NCI-H510A treated with DMSO at 0.1 percent for 48 hours (cell line): ENCODE results near the gene MATR3.
"Not testable (repeated sequence)": the region's sequence is repeated elsewhere in the genome, so short reads cannot be mapped to it uniquely, and the experiment has no call there.

ENCODE experiments used
- DNase-seq: peaks from one replicate; lab custom pipeline; 2025; lab: John Stamatoyannopoulos, UW

Gene MATR3

GRCh38 chr5:139354186-139354585 lies 60.6 kb downstream of the MATR3 start:
- DNase-seq: no peak

DNA sequence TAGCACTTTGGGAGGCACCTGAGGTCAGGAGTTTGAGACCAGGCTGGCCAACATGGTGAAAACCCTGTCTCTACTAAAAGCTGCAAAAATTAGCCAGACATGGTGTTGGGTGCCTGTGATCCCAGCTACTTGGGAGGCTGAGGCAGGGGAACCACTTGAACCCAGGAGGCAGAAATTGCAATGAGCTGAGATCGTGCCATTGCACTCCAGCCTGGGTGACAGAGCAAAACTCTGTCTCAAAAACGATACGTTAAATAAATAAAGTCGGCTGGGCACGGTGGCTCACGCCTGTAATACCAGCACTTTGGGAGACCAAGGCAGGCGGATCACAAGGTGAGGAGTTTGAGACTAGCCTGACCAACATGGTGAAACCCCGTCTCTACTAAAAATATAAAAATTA lies 62.4 kb downstream of the MATR3 start:
- not testable (repeated sequence) for DNase-seq

GRCh38 chr5:139358064-139358463 lies 64.5 kb downstream of the MATR3 start:
- no peak for DNase-seq

DNA sequence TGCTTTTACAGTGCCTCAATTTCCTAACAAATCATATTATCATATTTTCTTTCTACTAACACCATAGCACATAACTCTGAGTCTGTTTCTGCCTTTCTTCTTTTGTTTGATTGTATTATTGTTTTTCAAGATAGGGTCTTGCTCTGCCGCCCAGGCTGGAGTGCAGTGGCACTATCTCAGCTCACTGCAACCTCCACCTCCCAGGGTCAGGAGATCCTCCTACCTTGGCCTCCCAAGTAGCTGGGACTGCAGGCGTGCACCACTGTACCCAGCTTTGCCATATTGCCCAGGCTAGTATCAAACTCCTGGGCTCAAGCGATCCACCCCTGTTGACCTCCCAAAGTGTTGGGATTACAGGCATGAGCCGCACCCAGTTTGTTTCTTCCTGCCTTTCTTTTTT lies 66.8 kb downstream of the MATR3 start:
- no peak for DNase-seq

DNA sequence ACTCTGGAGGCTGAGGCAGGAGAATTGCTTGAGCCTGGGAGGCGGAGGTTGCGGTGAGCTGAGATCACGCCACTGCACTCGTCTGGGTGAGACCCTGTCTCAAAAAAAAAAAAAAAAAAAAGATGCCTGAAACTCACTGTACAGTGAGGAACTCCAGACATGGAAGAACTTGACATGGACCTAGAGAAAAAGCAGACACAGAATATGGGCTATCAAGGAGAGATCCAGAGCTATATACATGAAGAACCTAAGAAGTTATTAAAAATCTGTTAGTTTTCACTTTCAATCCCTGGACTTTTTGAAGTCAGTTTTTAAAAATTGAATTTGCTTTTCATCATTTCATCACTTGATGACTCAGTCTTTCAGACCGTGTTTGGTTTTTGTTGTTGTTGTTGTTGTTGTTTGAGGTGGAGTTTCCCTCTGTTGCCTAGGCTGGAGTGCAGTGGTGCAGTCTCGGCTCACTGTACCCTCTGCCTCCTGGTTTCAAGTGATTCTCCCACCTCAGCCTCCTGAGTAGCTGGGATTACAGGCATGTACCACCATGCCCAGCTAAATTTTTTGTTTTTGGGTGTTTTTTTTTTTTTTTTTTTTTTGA lies 68.4 kb downstream of the MATR3 start:
- DNase-seq: no peak

DNA sequence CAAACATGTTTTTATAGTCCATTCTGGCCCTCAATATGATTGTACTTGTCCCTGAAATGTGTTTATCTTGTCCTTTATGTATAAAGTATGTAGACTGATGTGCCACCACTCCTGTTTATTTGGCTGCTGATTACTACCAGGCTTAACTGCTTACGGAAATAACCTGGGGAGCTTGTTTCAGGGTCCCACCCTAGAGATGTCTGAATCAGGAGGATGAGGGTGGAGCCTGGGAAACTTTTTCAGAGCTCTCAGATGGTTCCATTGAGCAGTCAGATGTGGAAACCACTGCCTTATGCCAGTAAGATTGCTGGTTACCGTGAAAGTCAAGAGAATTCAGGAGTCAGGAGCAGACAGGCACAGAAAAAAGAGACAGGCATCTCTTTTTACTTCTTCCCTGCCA lies 70.4 kb downstream of the MATR3 start:
- no peak for DNase-seq

GRCh38 chr5:139364466-139364865 lies 70.9 kb downstream of the MATR3 start:
- DNase-seq: no peak

GRCh38 chr5:139368613-139369012 lies 75.1 kb downstream of the MATR3 start:
- no peak for DNase-seq

DNA sequence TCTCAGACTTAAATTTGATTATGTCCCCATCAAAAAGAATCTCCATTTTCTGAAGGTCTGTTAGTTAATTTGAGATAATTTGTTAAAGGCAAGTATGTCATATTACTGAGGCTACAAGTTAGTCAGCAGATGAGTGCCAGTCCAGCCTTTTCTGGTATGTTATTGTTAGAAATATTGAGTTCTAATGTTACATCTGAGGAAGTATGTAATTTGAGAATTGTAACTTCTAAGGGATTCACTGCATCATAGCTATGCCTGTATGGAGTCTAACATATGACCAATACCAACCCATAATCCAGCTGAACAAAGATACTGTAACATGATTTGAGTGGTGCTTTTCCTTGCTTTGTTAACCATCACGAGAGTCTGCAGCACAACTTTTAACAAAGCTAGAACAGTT lies 75.6 kb downstream of the MATR3 start:
- DNase-seq: no peak

DNA sequence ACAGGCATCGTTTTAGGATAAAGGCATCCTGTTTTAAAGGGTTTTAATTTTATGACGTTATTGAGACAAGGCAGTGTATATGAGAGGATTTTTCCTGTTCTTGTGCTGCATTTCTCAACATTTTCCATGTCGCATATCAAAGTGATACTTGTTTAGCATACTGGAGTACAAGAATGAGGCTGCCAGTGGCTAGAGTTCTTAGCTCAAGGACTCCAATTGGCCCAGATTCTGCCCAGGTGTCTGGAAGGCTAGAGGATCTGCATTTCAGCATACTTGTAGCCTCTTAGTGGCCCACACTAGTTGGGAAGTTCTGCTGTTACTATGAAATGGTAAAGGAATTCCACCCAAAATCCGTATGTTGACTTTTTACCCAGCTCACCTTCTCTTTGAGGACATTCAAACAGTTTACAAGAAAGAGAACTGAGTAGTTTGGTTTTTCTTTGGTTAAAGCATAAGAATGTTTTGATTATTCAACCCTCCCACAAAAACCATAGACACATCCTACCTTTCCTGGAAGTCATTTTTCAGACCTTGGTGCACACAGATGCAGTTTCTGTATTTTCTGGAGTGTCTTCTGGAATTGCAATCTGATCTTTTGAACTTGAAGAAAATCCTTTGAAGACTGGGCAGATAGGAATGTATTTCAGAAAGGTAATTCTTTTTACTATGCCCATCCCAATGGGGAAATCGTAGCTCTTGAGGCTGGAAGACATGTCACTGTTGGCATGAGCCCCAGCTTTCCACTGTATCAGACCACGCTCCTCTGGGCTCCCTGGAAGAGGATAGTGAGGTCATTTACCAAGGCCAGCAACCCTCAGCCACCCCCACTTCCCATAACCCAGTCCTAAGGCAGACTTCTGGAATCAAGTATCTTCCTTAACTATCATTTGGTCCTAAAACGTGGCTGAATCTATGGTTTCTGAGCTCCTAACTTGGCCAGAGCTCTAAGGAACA lies 78.2 kb downstream of the MATR3 start:
- DNase-seq: no peak

- DNase-seq: no peak
Observed at GRCh38 chr5:139374909-139375308, 81.4 kb downstream of the MATR3 start.

- no peak for DNase-seq
Observed at GRCh38 chr5:139376364-139376763, 82.8 kb downstream of the MATR3 start.

DNA sequence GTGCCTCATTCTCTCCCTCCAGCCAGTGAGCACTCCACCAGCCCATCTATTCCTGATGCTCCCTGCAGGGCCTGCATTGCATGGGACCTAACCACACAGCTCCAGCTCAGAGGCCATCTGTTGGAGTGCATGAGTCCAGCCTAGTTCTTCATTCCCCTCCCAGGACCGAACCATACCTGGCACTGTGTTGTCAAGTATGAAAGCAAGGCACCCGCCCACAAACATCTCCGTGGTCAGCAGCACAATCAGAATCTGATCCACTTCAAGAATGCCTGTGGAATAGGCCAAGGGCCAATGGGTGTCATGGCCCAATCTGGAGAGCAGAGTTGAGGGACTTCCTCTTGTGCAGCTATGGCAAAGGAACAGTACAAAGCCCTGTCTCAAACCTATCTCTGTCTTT lies 83.7 kb downstream of the MATR3 start:
- no peak for DNase-seq

DNA sequence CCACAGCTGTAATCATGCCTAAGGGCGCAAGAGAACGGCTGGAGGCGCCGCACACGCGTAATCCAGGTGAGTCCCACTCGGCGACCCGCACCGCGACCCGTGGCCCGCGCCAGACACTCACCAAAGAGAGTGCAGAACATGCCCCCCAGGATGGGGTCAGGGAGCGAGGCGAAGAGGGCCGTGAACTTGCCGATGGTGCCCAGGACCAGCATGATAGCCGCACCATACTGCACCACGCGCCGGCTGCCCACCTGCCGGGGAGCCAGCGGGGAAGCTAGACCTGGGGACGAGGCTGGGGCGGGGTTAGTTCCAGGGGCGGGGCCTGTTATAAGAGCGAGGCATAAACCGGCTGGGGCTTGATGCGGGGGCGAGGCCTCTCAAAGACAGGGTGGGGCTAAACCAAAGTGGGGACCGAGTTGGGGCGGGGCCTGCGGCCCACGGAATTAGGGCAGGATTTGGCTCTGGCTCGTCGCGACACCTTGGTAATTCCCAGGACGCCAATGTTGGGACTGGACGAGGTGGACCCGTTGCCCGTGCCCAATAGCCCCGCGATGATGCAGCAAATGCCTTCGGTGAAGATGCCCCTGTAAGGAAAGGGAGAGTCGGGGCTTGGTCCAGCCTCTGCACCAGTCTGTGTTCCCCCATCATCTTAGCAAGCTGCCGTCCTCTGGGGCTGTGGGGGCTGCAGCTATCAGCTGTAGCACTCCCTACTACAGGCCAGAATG lies 84.7 kb downstream of the MATR3 start:
- no peak for DNase-seq

DNA sequence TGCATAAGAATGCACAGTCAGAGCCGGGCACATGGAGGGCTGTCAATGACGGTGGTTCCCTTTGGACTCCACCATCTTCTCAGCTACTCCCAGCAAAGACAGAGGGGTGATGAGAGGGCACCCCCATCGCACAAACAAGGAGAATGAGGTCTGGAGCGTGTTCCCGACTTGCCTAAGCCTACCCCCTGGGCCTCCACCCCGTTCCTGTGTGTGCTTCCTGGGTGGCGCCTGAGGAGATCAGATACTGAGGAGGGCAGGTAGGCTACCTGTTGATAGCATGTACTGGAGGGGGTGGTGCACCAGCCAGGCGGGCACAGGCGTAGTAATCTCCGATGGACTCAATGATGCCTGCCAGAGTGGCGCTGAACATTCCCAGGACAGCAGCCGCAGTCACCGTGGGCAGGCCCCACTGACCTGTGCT lies 85.4 kb downstream of the MATR3 start:
- no peak for DNase-seq

DNA sequence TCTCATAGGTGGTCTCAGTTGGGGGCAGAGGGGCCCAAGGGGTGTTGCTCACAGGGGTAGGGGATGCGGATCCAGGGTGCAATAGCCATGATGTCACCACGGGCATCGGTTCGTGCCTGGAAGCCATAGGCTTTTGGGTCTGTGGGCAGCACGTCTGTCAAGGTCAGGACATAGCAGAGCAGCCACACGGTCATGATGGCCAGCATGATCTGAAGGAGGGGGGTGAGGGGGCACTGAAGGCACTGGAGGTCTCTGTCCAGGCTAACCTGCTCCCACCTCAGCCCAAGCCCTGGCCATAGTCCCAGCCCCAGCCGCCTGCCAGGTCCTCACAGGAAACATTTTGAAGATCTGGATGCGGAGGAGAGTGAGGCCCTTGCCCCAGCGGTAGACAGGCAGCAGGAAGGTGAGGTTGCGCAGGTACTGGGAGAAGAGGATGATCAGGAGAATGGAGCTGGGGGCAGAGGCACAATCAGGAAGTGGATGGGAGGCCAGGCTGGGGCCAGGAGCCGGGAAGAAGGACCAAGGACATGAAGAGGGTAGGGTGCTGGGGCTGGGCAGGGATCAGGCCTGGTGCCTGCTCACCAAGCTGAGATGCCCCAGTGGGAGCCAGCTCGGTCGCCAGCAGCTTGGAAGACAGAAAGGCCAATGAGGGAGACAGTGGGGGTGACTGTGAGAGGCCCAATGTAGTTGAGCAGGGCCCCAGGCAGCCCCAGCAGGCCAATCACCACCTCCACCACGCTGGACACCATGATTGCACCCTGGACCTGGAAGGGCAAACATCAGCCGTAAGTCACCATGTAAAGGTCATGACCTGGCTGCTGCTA lies 86.3 kb downstream of the MATR3 start:
- DNase-seq: no peak
